ENCODE results near the gene SLC33A1.

- no peak for TF ChIP-seq EZH2phosphoT487 (IDR thresholded peaks at IDR 0.05; ENCODE audit: low read depth)
- TF ChIP-seq CTCF (IDR thresholded peaks at IDR 0.05; ENCODE audit: low read depth, low read length): no peak
These were observed 9.0 kb upstream of the SLC33A1 start for GRCh38 chr3:155863072-155863784.
